Stimulated activated naive B cell treated with anti-CD40 and anti-IgM and Interleukin-4, amounts not matched to agents 10 μg/mL and 1 μg/mL and 100 μg/mL, for 72 hours (primary cell): ENCODE measurements around the gene ETDC.
"Not testable (repeated sequence)": the region's sequence is repeated elsewhere in the genome, so short reads cannot be mapped to it uniquely, and the experiment has no call there.

ENCODE experiments used
- ATAC-seq, 2 donors: fragments of 150-1000 bp; cut with Tn5 transposase; replicated peaks; 2 replicates each; pipeline ENCODE4 v1.10.0; 2021; ENCODE audit warnings: moderate library complexity in 1 of 2
- DNase-seq: peaks from one replicate; pipeline ENCODE4 v3.0.0; 2021
- H3K27ac Mint-ChIP-seq: one replicate; pipeline ENCODE4 v1.8.0; 2022; ENCODE audit warnings: mild to moderate bottlenecking, mixed read lengths
- H3K27me3 Mint-ChIP-seq, 2 donors: one replicate each; pipeline ENCODE4 v1.8.0; 2022; ENCODE audit warnings: mixed read lengths in 2 of 2
- H3K36me3 Mint-ChIP-seq, 2 donors: one replicate each; pipeline ENCODE4 v1.8.0; 2022; ENCODE audit warnings: mixed read lengths in 2 of 2, mild to moderate bottlenecking in 1 of 2
- H3K4me1 Mint-ChIP-seq, 2 donors: one replicate each; pipeline ENCODE4 v1.8.0; 2022; ENCODE audit warnings: mixed read lengths in 2 of 2, mild to moderate bottlenecking in 1 of 2
- H3K4me3 Mint-ChIP-seq, 2 donors: one replicate each; pipeline ENCODE4 v1.8.0; 2022; ENCODE audit warnings: mild to moderate bottlenecking in 2 of 2, mixed read lengths in 2 of 2, moderate library complexity in 1 of 2
- H3K9me3 Mint-ChIP-seq, 2 donors: one replicate each; pipeline ENCODE4 v1.8.0; 2022; ENCODE audit warnings: mixed read lengths in 2 of 2, mild to moderate bottlenecking in 1 of 2

The ETDC gene

DNA sequence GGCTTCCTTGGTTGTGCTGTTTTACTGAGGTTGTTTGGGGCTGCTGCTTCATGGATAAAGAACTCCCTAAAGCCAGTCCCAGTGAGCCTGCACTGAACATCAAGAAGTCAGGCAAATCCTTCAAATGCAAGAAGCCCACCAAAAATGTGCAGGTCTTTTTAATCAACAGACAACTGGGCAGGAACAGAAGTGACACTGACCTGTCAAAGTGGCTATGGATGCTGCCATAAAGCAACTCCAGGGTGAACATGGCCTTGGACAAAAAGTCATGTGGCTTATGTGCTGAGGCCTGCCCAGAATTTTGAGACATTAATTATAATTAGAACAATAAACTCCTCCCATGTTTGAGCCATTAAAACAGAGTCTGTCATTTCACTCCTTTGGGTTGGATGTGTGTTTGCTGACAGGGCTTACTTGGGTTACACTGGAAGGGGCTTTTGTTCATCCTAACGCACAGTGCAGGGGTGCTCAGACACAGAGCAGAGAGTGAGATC lies at the start of gene ETDC:
TSS of gene ETDC (plus strand) at position 51 of the 494 bp plus-strand sequence. CDS start at position 51, 0 bp downstream.
- no peaks in the 10 kb centered on the region for H3K27me3 Mint-ChIP-seq
- peaks cover 0 to 1% of the 10 kb centered on the region in 2 donors for H3K9me3 Mint-ChIP-seq
- peaks cover 8 to 13% of the 10 kb centered on the region in 2 donors for H3K4me1 Mint-ChIP-seq
- no peak within 1 kb of the TSS for H3K27ac Mint-ChIP-seq
- H3K4me3 Mint-ChIP-seq, result no peak within 1 kb of the TSS
- DNase-seq, result no peak
- no peak for ATAC-seq
- no peaks in the 10 kb centered on the region for H3K36me3 Mint-ChIP-seq

GRCh38 chrX:135260976-135261375 lies 48.3 kb upstream of the ETDC start:
- peaks cover 5 to 17% of the 10 kb centered on the region in 2 donors for H3K9me3 Mint-ChIP-seq
- H3K27ac Mint-ChIP-seq, H3K4me3 Mint-ChIP-seq, DNase-seq, H3K4me1 Mint-ChIP-seq, H3K36me3 Mint-ChIP-seq, ATAC-seq: not testable (repeated sequence)
- H3K27me3 Mint-ChIP-seq, result peaks cover 0 to 19% of the 10 kb centered on the region in 2 donors

- H3K4me3 Mint-ChIP-seq, H3K4me1 Mint-ChIP-seq, DNase-seq, ATAC-seq, H3K27ac Mint-ChIP-seq, H3K36me3 Mint-ChIP-seq: not testable (repeated sequence)
- Mint-ChIP-seq H3K27me3 (peaks cover 10 to 19% of the 10 kb centered on the region in 2 donors), H3K9me3 (peaks cover 8 to 18% of the 10 kb centered on the region in 2 donors)
These were observed 45.9 kb upstream of the ETDC start for GRCh38 chrX:135263376-135263775.

GRCh38 chrX:135264206-135264605 lies 45.1 kb upstream of the ETDC start:
- H3K27ac Mint-ChIP-seq, result no peak overlapping the region

GRCh38 chrX:135273162-135273561 lies 36.1 kb upstream of the ETDC start:
- H3K4me1 Mint-ChIP-seq, result no peaks in the 10 kb centered on the region
- peaks cover 0 to 1% of the 10 kb centered on the region in 2 donors for H3K27me3 Mint-ChIP-seq
- no peak overlapping the region for H3K27ac Mint-ChIP-seq
- no peaks in the 10 kb centered on the region for H3K36me3 Mint-ChIP-seq
- DNase-seq, result no peak
- no peak overlapping the region for H3K4me3 Mint-ChIP-seq
- no peak for ATAC-seq
- peaks cover 5 to 8% of the 10 kb centered on the region in 2 donors for H3K9me3 Mint-ChIP-seq

More at GRCh38 chrX:135264206-135264605, 45.1 kb upstream of the ETDC start:
- peaks cover 4 to 6% of the 10 kb centered on the region in 2 donors for H3K36me3 Mint-ChIP-seq
- peaks cover 10 to 19% of the 10 kb centered on the region in 2 donors for H3K27me3 Mint-ChIP-seq
- DNase-seq, result no peak
- ATAC-seq, result no peak
- no peaks in the 10 kb centered on the region for H3K4me1 Mint-ChIP-seq
- peaks cover 8 to 18% of the 10 kb centered on the region in 2 donors for H3K9me3 Mint-ChIP-seq
- no peak overlapping the region for H3K4me3 Mint-ChIP-seq

DNA sequence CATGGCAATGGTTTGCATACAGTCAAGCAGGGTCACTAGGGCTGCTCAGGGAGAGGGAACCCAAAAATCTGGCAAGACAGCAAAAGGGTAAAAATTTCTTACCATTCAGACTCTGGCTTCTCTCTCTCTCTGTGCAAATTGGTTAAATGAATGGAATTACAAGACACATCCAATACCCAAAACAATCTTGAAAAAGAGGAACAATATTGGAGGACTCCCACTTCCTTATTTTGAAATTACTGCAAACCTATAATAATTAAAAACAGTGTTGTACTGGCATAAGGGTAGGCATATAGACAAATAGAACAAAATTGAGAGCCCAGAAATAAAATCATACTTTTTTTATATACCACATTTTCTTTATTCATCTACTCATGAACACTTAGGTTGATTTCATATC lies 33.3 kb upstream of the ETDC start:
- Mint-ChIP-seq H3K9me3 (peaks cover 22 to 23% of the 10 kb centered on the region in 2 donors), H3K27me3 (no peaks in the 10 kb centered on the region), H3K36me3 (peaks cover 3 to 4% of the 10 kb centered on the region in 2 donors), H3K27ac (no peak overlapping the region), H3K4me3 (no peak overlapping the region), H3K4me1 (no peaks in the 10 kb centered on the region)
- no peak for DNase-seq
- ATAC-seq, result peak in 1 of 2 donors; percentile 38

DNA sequence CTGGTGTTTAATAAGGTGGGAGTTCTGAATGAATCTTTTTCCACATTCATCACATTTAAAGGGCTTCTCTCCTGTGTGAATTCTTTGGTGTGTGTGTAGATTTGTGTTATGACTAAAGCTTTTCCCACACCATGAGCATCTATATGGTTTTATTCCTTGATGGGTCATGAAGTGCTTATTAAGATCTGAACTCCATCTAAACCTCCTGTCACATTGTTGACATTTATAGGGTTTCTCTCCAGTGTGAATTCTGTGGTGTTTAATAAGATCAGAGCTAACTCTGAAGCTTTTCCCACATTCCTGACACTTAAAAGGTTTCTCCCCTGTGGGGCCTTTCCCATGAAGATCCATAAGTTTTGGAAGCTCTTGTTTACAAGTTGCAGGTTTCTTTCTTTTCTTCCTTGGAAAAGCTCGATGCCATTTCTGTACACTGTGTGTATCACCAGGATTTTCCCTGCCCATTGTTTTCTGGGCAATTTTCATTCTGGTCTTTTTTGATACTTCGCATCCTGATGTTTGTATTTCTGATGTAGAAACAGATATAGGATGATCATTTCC lies 21.9 kb upstream of the ETDC start:
- no peaks in the 10 kb centered on the region for H3K4me1 Mint-ChIP-seq
- H3K9me3 Mint-ChIP-seq, result peaks cover 4 to 16% of the 10 kb centered on the region in 2 donors
- no peak overlapping the region for H3K27ac Mint-ChIP-seq
- ATAC-seq (no peak), DNase-seq (no peak)
- H3K4me3 Mint-ChIP-seq, result no peak overlapping the region
- peaks cover 0 to 4% of the 10 kb centered on the region in 2 donors for H3K27me3 Mint-ChIP-seq
- H3K36me3 Mint-ChIP-seq, result peaks cover 29 to 51% of the 10 kb centered on the region in 2 donors

- Mint-ChIP-seq H3K4me3 (peak overlapping the region; percentile 85 to 87), H3K36me3 (peaks cover 14 to 17% of the 10 kb centered on the region in 2 donors), H3K27ac (peak overlapping the region; percentile 51), H3K27me3 (no peaks in the 10 kb centered on the region), H3K4me1 (no peaks in the 10 kb centered on the region), H3K9me3 (peaks cover 0 to 3% of the 10 kb centered on the region in 2 donors)
- ATAC-seq (peak; percentile 99), DNase-seq (peak; percentile 31)
These were observed 13.9 kb upstream of the ETDC start for GRCh38 chrX:135295238-135295943.

DNA sequence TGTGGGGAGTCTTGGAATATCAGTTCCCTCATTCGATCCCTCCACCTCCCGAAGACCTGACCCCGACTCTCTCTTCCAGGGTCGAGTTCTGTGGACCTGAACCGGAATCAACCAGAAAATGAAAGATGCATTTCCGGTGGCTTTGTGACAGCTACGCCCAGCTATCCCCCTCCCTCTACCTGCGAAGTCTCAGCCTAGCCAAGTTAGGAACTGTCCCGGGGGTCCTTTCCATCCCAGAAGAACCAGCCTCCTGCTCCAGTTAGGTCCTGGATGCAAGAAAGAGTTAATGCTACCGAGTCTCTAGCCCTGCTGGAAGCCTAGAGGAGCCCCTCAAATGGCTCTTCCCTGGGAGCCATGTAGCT lies 13.4 kb upstream of the ETDC start:
- peaks cover 13% of the 10 kb centered on the region in 2 donors for H3K36me3 Mint-ChIP-seq
- peak overlapping the region; percentile 51 for H3K27ac Mint-ChIP-seq
- H3K4me3 Mint-ChIP-seq, result peak overlapping the region; percentile 85 to 87
- DNase-seq (no peak), ATAC-seq (peak; percentile 61 to 65)
- H3K4me1 Mint-ChIP-seq, result peaks cover 1 to 3% of the 10 kb centered on the region in 2 donors
- peaks cover 0 to 3% of the 10 kb centered on the region in 2 donors for H3K9me3 Mint-ChIP-seq
- no peaks in the 10 kb centered on the region for H3K27me3 Mint-ChIP-seq

DNA sequence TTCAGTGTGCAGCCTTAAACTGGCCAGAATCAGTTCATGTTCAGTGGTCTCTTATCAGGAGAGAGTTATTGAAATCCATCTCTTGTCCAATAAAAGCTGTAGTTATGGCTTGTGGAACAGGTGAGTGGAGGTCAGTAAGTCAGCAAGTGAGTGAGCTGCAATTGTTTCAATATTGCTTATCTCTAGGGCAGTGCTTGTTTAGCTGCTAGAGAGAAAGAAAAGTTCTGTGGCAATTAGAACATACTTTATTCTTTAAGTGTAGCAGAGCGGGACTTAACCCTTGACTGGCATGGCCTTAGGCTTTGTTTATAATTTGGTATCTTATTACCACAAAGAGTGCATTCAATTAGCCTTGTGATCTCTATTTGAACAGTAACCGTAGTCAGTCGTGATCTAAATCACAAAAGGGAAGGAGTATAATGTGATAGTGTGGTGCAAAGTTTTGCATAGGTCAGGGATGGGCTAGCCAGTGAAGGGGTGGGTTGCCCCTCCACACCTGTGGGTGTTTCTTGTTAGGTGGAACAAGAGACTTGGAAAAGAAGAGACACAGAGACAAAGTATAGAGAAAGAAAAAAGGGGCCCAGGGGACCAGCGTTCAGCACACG lies 6.9 kb upstream of the ETDC start:
- ATAC-seq (no peak), DNase-seq (no peak)
- H3K4me1 Mint-ChIP-seq, result peaks cover 7 to 17% of the 10 kb centered on the region in 2 donors
- H3K27me3 Mint-ChIP-seq, result no peaks in the 10 kb centered on the region
- H3K27ac Mint-ChIP-seq, result no peak overlapping the region
- no peaks in the 10 kb centered on the region for H3K9me3 Mint-ChIP-seq
- no peaks in the 10 kb centered on the region for H3K36me3 Mint-ChIP-seq
- no peak overlapping the region for H3K4me3 Mint-ChIP-seq

DNA sequence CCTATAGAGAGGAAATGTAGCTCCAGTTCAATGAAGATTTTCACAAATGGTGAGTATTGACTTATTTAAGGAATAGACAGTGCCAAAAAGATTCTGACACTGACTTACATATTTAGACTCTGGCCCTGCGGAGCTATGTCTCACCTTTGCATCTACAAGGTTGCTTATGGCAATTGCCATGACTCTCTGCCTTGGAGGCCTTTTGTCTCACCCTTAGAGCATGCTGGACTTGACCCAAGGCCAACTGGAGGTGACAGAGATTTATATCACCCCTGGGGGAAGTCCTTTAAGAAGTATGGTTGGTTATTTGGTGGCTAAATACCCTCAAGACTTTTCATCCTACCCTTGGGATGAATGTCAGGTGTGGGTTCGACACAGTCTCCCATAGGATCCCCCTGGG lies 4.5 kb upstream of the ETDC start:
- Mint-ChIP-seq H3K36me3 (no peaks in the 10 kb centered on the region), H3K27ac (no peak overlapping the region), H3K4me1 (peaks cover 9 to 21% of the 10 kb centered on the region in 2 donors), H3K9me3 (no peaks in the 10 kb centered on the region), H3K27me3 (no peaks in the 10 kb centered on the region), H3K4me3 (no peak overlapping the region)
- no peak for DNase-seq
- no peak for ATAC-seq

DNA sequence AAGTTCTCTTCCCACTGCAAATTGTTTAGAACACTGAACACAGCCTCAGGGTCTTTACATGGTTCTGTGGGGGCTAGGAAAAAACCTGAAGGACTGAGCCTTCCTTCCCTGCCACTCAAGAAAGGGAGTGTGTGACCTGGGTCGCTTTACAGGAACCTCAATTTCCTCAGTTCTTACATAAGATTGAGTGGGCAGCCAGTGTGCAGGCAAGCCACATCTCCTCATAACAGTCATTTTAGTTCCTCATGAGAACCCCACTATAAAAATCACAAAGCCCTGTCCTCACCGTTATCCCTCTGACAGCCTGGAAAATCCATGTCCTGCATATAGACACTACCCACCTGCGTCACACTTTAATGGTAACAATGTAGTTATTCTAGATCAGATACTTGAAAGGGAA lies 2.1 kb upstream of the ETDC start:
- no peak overlapping the region for H3K4me3 Mint-ChIP-seq
- no peak overlapping the region for H3K27ac Mint-ChIP-seq
- no peaks in the 10 kb centered on the region for H3K36me3 Mint-ChIP-seq
- peaks cover 4 to 8% of the 10 kb centered on the region in 2 donors for H3K4me1 Mint-ChIP-seq
- no peaks in the 10 kb centered on the region for H3K27me3 Mint-ChIP-seq
- ATAC-seq, result no peak
- H3K9me3 Mint-ChIP-seq, result peaks cover 0 to 1% of the 10 kb centered on the region in 2 donors
- no peak for DNase-seq

GRCh38 chrX:135308345-135308855 lies 880 bp upstream of the ETDC start:
- ATAC-seq (no peak), DNase-seq (no peak)
- H3K27ac Mint-ChIP-seq, result no peak overlapping the region
- no peaks in the 10 kb centered on the region for H3K36me3 Mint-ChIP-seq
- H3K9me3 Mint-ChIP-seq, result peaks cover 0 to 1% of the 10 kb centered on the region in 2 donors
- H3K4me3 Mint-ChIP-seq, result no peak overlapping the region
- H3K27me3 Mint-ChIP-seq, result no peaks in the 10 kb centered on the region
- peaks cover 4 to 8% of the 10 kb centered on the region in 2 donors for H3K4me1 Mint-ChIP-seq

- ATAC-seq (peak; percentile 63 to 68), DNase-seq (no peak)
- H3K4me3 Mint-ChIP-seq, result no peak overlapping the region
- H3K4me1 Mint-ChIP-seq, result peaks cover 13 to 25% of the 10 kb centered on the region in 2 donors
- no peaks in the 10 kb centered on the region for H3K27me3 Mint-ChIP-seq
- H3K36me3 Mint-ChIP-seq, result peaks cover 14 to 17% of the 10 kb centered on the region in 2 donors
- peaks cover 6 to 8% of the 10 kb centered on the region in 2 donors for H3K9me3 Mint-ChIP-seq
- H3K27ac Mint-ChIP-seq, result no peak overlapping the region
These were observed 6.6 kb downstream of the ETDC start for GRCh38 chrX:135315864-135316263.
